Mucosa of rectum (tissue), 2 donors: ENCODE results near the gene FAM53A.

Source experiments
- H3K27ac ChIP-seq, 2 donors: one replicate each; pipeline ENCODE4 v1.7.0; 2013; ENCODE audit warnings: inconsistent platforms in 2 of 2, low read depth in 2 of 2, low read length in 2 of 2
- H3K27me3 ChIP-seq, 2 donors: one replicate each; pipeline ENCODE4 v1.7.0; 2013; ENCODE audit warnings: low read length in 2 of 2; ENCODE audit not compliant: control insufficient read depth in 2 of 2, insufficient read depth in 2 of 2
- H3K36me3 ChIP-seq, 2 donors: one replicate each; pipeline ENCODE4 v1.7.0; 2013; ENCODE audit warnings: low read length in 2 of 2; ENCODE audit not compliant: control insufficient read depth in 2 of 2, insufficient read depth in 2 of 2
- H3K4me1 ChIP-seq, 2 donors: one replicate each; pipeline ENCODE4 v1.7.0; 2013; ENCODE audit warnings: low read length in 2 of 2, mild to moderate bottlenecking in 1 of 2; ENCODE audit not compliant: control insufficient read depth in 2 of 2, insufficient read depth in 2 of 2
- H3K4me3 ChIP-seq, 2 donors: one replicate each; pipeline ENCODE4 v1.7.0; 2013; ENCODE audit warnings: low read length in 2 of 2
- H3K9ac ChIP-seq, 2 donors: one replicate each; pipeline ENCODE4 v1.7.0; 2013; ENCODE audit warnings: low read length in 2 of 2, low read depth in 1 of 2, mild to moderate bottlenecking in 1 of 2
- H3K9me3 ChIP-seq, 2 donors: one replicate each; pipeline ENCODE4 v1.7.0; 2013; ENCODE audit warnings: low read length in 2 of 2; ENCODE audit not compliant: control insufficient read depth in 2 of 2
- donor health status: healthy.
- donor health status: Normal muscosa, but diverticular disease.

The FAM53A gene

GRCh38 chr4:1685235-1686150, 1.4 kb upstream of the FAM53A start:
- Histone ChIP-seq H3K9me3 (no peaks in the 10 kb centered on the region), H3K27me3 (no peaks in the 10 kb centered on the region), H3K27ac (no peak overlapping the region), H3K4me3 (peak overlapping the region; percentile 66 to 71), H3K9ac (peak overlapping the region in 1 of 2 donors; percentile 7), H3K36me3 (peaks cover 0 to 2% of the 10 kb centered on the region in 2 donors), H3K4me1 (peaks cover 7 to 12% of the 10 kb centered on the region in 2 donors)

DNA sequence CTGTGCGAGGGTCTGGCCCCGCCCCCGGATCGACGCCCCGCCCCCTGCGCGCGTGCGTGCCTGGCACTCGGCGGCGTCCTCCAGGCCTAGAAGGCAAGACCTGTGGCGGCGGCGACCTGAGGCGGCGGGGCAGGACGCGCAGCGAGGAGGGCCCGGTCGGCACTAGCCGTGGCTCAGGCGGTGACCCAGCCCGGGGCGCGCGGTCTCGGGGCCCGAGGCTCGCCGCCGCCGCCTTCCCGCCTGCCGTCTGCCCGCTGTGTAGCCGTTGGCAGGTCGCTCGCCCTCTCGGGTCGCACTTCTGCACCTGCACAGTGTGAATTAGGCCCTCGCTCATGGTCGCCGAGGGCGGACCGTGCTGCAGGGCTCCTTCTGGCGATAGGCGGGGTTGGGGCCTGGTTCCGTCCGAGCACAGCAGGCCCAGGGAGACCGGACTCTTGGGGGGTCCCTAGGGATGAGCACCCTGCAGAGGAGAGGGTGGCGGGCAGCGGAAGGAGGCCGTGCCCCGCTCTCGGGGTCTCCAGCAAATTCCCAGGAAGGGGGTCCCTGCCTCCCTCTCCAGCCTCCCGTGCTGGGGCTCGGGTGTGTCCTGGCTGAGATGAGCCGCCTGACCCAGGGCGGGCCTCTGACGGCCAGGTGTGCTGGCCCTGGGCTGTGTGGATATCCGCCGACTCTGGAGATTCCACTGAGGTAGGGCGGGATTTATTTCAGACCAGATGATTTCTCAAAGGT, 557 bp upstream of the FAM53A start:
- no peaks in the 10 kb centered on the region for H3K9me3 ChIP-seq
- H3K36me3 ChIP-seq: no peaks in the 10 kb centered on the region
- H3K4me3 ChIP-seq: peak overlapping the region; percentile 66 to 71
- H3K9ac ChIP-seq: peak overlapping the region; percentile 63 to 79
- H3K27me3 ChIP-seq: no peaks in the 10 kb centered on the region
- peaks cover 7 to 12% of the 10 kb centered on the region in 2 donors for H3K4me1 ChIP-seq
- peak overlapping the region; percentile 48 for H3K27ac ChIP-seq

DNA sequence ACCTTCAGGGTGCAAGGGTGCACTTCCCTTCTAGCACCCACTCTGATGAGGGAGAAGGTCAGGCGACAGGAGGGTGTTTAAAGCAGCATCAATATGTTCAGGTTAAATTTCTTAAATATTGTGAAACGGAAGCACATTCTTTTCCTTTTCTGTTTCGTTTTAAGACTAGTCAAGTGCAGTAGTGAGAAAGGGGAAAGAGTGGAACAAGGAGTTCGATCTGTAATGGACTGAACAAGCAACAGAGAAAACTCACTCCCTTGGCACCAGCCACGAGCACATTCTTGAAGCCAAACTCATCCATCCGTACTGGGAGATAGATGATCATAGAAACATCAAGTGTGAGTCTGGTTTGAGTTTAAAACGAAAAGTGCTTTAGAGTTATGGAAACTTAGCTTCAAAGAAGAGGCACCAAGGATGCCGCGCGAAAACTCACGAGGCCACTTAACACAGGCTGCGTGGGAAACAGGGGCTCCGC, 815 bp downstream of the FAM53A start:
- peak overlapping the region in 1 of 2 donors; percentile 64 for H3K9ac ChIP-seq
- H3K27me3 ChIP-seq: no peaks in the 10 kb centered on the region
- H3K4me1 ChIP-seq: peaks cover 7 to 12% of the 10 kb centered on the region in 2 donors
- H3K9me3 ChIP-seq: no peaks in the 10 kb centered on the region
- peak overlapping the region; percentile 61 to 70 for H3K4me3 ChIP-seq
- peak overlapping the region; percentile 56 to 63 for H3K27ac ChIP-seq
- H3K36me3 ChIP-seq: no peaks in the 10 kb centered on the region

DNA sequence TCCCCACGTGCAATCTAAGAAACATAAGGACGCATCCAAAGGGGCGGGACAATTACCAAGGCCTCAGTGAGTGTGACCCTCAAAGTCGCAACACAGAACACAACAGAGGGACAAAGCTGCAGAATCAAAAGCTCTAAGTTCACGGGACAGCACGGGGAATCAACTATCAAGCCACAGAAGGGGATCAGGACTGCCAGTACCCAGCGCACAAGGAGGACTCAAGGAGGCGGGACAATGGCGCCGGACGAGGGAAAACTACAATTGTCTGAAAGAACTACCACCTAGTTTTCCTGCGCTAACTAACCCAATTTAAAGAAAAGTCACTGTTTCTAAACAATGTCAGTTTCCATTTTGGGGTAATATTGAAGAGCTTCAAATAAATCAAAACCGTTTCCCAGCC, 1.3 kb downstream of the FAM53A start:
- no peak overlapping the region for H3K9ac ChIP-seq
- peak overlapping the region; percentile 61 to 70 for H3K4me3 ChIP-seq
- H3K9me3 ChIP-seq: no peaks in the 10 kb centered on the region
- H3K27ac ChIP-seq: no peak overlapping the region
- H3K36me3 ChIP-seq: no peaks in the 10 kb centered on the region
- peaks cover 7 to 12% of the 10 kb centered on the region in 2 donors for H3K4me1 ChIP-seq
- no peaks in the 10 kb centered on the region for H3K27me3 ChIP-seq

- H3K4me3 ChIP-seq: no peak overlapping the region
- H3K36me3 ChIP-seq: no peaks in the 10 kb centered on the region
- H3K9me3 ChIP-seq: no peaks in the 10 kb centered on the region
- no peaks in the 10 kb centered on the region for H3K4me1 ChIP-seq
- H3K9ac ChIP-seq: no peak overlapping the region
- H3K27ac ChIP-seq: no peak overlapping the region
- H3K27me3 ChIP-seq: no peaks in the 10 kb centered on the region
Observed at GRCh38 chr4:1678244-1678643, 5.9 kb downstream of the FAM53A start.

DNA sequence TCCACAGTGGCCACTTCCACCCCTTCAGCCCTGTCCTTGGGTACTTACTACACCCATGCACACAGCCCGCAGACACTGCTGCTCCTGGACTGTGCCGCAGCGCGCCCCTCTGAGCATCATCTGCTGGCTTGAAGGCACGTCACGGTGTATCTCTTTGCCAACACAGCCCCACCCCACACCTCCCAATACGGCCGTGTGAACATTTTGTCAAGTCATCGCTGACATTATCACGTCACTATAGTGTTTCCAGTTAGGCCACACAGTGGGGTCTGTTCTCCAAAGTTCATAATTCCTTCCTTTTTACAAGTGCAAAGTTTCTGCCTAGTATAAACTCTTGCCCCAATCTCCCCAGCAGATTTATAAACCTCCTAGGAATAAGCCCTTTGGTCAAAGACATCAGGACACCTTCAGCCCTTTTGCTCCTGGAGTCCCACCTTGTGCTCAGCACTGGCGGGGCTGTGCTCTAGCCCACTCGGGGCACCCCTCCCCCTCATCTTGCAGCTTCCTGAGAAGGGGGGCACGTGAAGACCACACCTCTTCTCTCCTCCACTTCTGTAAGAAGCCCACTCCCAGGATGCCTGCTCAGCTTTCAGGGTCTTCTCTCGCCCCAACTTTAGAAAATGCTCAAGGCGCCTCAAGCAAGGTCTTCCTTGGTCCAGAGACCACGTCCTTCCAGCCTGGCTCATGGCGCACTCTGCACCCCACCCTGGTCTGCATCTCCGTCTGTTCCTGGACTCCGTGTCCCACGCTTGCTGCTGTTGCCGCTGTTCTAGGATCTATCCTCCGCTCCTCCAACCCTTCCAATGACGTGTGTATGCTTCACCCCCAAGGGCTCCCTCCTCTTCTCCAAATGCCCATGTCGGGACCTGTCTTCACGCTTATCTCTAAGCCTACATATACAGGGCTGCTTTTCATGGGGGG, 7.2 kb downstream of the FAM53A start:
- Histone ChIP-seq H3K4me3 (no peak overlapping the region), H3K27me3 (no peaks in the 10 kb centered on the region), H3K4me1 (no peaks in the 10 kb centered on the region), H3K36me3 (no peaks in the 10 kb centered on the region), H3K27ac (no peak overlapping the region), H3K9me3 (no peaks in the 10 kb centered on the region), H3K9ac (no peak overlapping the region)

- no peak overlapping the region for H3K9ac ChIP-seq
Observed at GRCh38 chr4:1675802-1676137, 8.3 kb downstream of the FAM53A start.

DNA sequence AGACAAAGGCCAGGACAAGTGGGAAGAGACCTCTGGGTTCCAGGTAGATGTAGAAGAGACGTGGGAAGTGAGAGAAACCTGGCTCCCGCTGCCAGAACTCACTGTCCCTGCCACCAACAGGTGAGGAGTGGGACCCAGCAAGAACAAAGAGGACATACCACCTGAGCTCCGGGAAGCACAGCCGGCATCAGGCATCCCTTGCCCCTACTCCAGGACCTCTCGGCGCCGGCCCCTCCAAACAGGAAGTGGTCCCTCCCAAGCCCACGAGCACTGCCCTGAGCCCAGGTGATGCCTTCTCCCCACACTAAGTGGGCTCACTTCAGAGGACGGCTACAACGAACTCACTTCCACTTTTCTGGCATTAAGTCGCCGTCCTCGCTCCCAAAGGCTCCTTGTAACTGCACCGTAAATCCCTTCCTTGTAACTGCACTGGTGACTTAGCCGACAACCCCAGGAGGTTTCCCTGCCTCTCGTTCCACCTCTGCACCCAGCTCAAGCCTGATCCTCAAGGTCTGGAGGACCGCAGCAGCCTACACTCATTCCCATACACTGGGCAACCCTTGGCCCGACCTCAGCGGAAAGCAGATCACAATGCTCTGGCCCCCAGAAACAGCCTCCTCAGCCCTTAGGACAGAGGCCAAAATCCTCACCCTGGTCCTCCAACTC, 8.8 kb downstream of the FAM53A start:
- Histone ChIP-seq H3K9me3 (no peaks in the 10 kb centered on the region), H3K27ac (no peak overlapping the region), H3K4me1 (no peaks in the 10 kb centered on the region), H3K36me3 (no peaks in the 10 kb centered on the region), H3K27me3 (no peaks in the 10 kb centered on the region), H3K9ac (no peak overlapping the region), H3K4me3 (no peak overlapping the region)

More at GRCh38 chr4:1675802-1676137, 8.3 kb downstream of the FAM53A start:
- Histone ChIP-seq H3K27me3 (no peaks in the 10 kb centered on the region), H3K4me3 (no peak overlapping the region), H3K27ac (no peak overlapping the region), H3K36me3 (no peaks in the 10 kb centered on the region), H3K4me1 (no peaks in the 10 kb centered on the region), H3K9me3 (no peaks in the 10 kb centered on the region)

DNA sequence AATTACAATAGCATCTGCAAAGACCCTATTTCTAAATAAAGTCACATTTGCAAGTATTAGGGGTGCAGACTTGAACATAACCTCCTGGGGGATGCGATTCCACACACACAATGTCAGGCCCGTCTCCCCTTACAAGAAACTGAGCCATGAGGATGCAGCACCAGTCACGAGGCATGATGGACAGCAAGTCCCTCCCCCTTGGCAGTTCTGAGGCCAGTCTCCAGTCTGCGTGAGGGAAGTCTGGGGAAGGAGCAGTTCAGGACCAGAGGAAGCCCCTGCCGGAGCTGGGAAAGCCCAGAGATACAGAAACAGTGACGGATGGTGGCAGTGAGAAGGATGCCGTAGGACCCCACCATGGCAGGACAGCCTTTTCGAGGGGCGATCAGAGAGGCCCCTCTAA, 9.4 kb downstream of the FAM53A start:
- no peak overlapping the region for H3K4me3 ChIP-seq
- H3K27me3 ChIP-seq: no peaks in the 10 kb centered on the region
- no peak overlapping the region for H3K27ac ChIP-seq
- H3K9me3 ChIP-seq: no peaks in the 10 kb centered on the region
- no peaks in the 10 kb centered on the region for H3K4me1 ChIP-seq
- no peaks in the 10 kb centered on the region for H3K36me3 ChIP-seq
- H3K9ac ChIP-seq: no peak overlapping the region
